ENCODE measurements around the gene GPN2.

DNA sequence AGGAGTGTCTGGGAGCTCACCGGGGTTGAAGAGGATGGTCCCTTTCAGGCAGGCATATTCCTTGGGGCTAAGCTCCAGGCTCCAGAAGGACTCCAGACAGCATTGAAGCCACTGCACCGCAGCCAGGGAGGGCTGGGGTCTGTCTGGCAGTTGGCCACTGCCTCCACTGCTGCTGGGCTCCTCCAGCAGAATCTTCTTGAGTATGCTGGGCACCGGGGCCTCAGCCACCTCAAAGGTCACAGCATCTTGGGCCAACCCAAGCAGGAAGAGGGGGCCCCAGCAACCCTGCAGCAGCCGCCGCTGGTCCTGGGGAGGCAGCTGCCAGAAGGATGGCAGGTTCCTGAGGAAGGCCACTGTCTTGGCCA, 23.3 kb upstream of the GPN2 start:
- TF ChIP-seq, protein P1, sequence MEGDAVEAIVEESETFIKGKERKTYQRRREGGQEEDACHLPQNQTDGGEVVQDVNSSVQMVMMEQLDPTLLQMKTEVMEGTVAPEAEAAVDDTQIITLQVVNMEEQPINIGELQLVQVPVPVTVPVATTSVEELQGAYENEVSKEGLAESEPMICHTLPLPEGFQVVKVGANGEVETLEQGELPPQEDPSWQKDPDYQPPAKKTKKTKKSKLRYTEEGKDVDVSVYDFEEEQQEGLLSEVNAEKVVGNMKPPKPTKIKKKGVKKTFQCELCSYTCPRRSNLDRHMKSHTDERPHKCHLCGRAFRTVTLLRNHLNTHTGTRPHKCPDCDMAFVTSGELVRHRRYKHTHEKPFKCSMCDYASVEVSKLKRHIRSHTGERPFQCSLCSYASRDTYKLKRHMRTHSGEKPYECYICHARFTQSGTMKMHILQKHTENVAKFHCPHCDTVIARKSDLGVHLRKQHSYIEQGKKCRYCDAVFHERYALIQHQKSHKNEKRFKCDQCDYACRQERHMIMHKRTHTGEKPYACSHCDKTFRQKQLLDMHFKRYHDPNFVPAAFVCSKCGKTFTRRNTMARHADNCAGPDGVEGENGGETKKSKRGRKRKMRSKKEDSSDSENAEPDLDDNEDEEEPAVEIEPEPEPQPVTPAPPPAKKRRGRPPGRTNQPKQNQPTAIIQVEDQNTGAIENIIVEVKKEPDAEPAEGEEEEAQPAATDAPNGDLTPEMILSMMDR (IDR thresholded peaks at IDR 0.05; ENCODE audit: borderline replicate concordance, extremely low read depth, low read length, poor library complexity, severe bottlenecking) = no peak
- no peak for TF ChIP-seq EZH2 (IDR thresholded peaks at IDR 0.05; ENCODE audit: borderline replicate concordance, low read depth, low read length, severe bottlenecking)
